Ovary (tissue), 3 donors: ENCODE measurements around the gene CTBP1.

Experiments used
- EP300 ChIP-seq: sonication (generic); formaldehyde crosslinking; IDR thresholded peaks from one replicate; pipeline ENCODE4 v1.6.1; 2017; ENCODE audit warnings: antibody characterized with exemption
- TF ChIP-seq, protein P1 (sequence below), 3 donors: fragments of 450-650 bp in 2 of 3; fragments of 200-600 bp in 1 of 3; IDR thresholded peaks; one replicate each; pipeline versions ENCODE4 v1.5.1 to v1.8.0; 2016 to 2022; ENCODE audit warnings: antibody characterized with exemption in 3 of 3, mild to moderate bottlenecking in 1 of 3
- donor health status: DM: no; HTN: no; CAD: no.

DNA sequence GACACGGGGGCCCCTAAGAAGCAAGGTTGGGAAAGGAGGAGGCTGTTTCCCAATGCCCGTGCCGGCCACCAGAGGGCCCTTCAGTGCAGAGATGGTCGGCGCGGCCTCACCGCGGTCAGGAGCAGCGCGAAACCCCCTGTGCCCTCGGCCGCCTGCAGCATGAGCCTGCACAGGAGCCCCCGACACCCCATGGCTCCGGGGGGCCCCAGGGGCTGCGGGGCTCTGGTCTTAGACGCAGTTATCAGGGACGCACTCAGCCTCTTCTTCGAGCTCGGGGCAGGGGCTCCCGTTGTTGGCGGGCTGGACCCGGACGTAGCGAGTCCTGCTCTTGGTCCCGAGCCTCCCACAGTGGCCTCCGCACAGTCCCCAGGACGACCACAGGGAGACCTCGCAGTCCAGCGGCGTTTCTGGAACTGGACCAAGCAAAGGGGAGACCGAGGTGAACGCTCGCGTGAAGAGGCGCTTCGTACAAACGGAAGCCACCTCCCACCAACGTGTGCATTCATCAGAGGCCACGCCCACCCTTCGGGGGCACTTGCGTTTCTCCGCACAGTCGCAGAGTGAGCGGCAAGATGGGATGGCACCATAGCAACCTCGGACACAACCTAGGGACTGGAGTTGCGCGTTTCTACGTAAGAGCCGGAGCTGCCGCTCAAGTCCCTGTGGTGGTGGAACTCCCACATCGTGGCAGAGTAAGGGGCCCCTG, 81.5 kb downstream of the CTBP1 start:
- TF ChIP-seq, protein P1, sequence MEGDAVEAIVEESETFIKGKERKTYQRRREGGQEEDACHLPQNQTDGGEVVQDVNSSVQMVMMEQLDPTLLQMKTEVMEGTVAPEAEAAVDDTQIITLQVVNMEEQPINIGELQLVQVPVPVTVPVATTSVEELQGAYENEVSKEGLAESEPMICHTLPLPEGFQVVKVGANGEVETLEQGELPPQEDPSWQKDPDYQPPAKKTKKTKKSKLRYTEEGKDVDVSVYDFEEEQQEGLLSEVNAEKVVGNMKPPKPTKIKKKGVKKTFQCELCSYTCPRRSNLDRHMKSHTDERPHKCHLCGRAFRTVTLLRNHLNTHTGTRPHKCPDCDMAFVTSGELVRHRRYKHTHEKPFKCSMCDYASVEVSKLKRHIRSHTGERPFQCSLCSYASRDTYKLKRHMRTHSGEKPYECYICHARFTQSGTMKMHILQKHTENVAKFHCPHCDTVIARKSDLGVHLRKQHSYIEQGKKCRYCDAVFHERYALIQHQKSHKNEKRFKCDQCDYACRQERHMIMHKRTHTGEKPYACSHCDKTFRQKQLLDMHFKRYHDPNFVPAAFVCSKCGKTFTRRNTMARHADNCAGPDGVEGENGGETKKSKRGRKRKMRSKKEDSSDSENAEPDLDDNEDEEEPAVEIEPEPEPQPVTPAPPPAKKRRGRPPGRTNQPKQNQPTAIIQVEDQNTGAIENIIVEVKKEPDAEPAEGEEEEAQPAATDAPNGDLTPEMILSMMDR (IDR thresholded peaks at IDR 0.05) = peak; percentile 86 to 90 (median 89)
- TF ChIP-seq EP300 = no peak
